Measurements from ENCODE around the gene CD3E. TPM values are rescaled to one million over a fixed set of nuclear protein-coding genes. Genes with fewer than 3 reads are reported as not detected.

The CD3E gene
- total and polyA plus RNA-seq, 9 of the 15 experiments (the other 6 are each of a cell fraction or from before 2014, with no cell fraction given), result 0.07 to 0.62 (median 0.19) TPM; not detected in 5

- TF ChIP-seq CHCHD3 (CRISPR knock-in tag; IDR thresholded peaks at IDR 0.05), result no peak
- no peak for TF ChIP-seq RBM39 (optimal IDR thresholded peaks at IDR 0.05; ENCODE audit: low read depth, low read length)
- no peak for TF ChIP-seq MXI1 (IDR thresholded peaks at IDR 0.05; ENCODE audit: low read depth, low read length)
- peak; percentile 58 for TF ChIP-seq EGR1 (conservative IDR thresholded peaks at IDR 0.05)
- peak; percentile 61 for TF ChIP-seq GABPA (tag; conservative IDR thresholded peaks at IDR 0.05; ENCODE audit: low read depth)
- peak in 1 of 2 experiments; percentile 36 for TF ChIP-seq E2F6 (IDR thresholded peaks at IDR 0.05; ENCODE audit: borderline replicate concordance in 1 of 2, extremely low read depth in 1 of 2, insufficient read depth in 1 of 2, insufficient read length in 1 of 2, low read depth in 1 of 2, low read length in 1 of 2, poor library complexity in 1 of 2, severe bottlenecking in 1 of 2)
- TF ChIP-seq FOXP1 (CRISPR knock-in tag; IDR thresholded peaks at IDR 0.05), result no peak
- no peak for TF ChIP-seq IFI16 (CRISPR knock-in tag; IDR thresholded peaks at IDR 0.05)
- TF ChIP-seq TRIM24 (IDR thresholded peaks at IDR 0.05), result peak; percentile 40 to 62; a peak in 1 of 4 replicates
- TF ChIP-seq PRPF4 (IDR thresholded peaks at IDR 0.05; ENCODE audit: insufficient read depth, low read depth, low read length, poor library complexity, severe bottlenecking), result no peak
- peak; percentile 93 for TF ChIP-seq JUND (IDR thresholded peaks at IDR 0.05; ENCODE audit: borderline replicate concordance, low read depth, low read length)
- TF ChIP-seq JUND (tag; IDR thresholded peaks at IDR 0.05; ENCODE audit: borderline replicate concordance, low read depth, low read length), result peak; percentile 83; the same call in 1 of the 3 replicates
- TF ChIP-seq TAL1 (IDR thresholded peaks at IDR 0.05), result no peak
- TF ChIP-seq ZC3H8 (IDR thresholded peaks at IDR 0.05), result no peak
- no peak for TF ChIP-seq HNRNPH1 (optimal IDR thresholded peaks at IDR 0.05; ENCODE audit: low read depth, low read length)
- TF ChIP-seq HOXB6 (CRISPR knock-in tag; IDR thresholded peaks at IDR 0.05; ENCODE audit: borderline replicate concordance), result no peak
- no peak for TF ChIP-seq ZNF77 (CRISPR knock-in tag; IDR thresholded peaks at IDR 0.05)
- peak; percentile 43; the same call in 1 of the 2 replicates for TF ChIP-seq HBP1 (CRISPR knock-in tag; IDR thresholded peaks at IDR 0.05)
- TF ChIP-seq OTX1 (CRISPR knock-in tag; IDR thresholded peaks at IDR 0.05), result no peak
- TF ChIP-seq ETV6 (IDR thresholded peaks at IDR 0.05; ENCODE audit: borderline replicate concordance in 1 of 2, low read depth in 2 of 2, low read length in 1 of 2), result 0 out of 4 replicates have a peak, but pooled peaks of 1 of the 2 experiments have one; percentile 45
- no peak for TF ChIP-seq ETV6 (CRISPR knock-in tag; IDR thresholded peaks at IDR 0.05; ENCODE audit: borderline replicate concordance)
- no peak for TF ChIP-seq MYNN (IDR thresholded peaks at IDR 0.05)
- no peak for TF ChIP-seq MYNN (CRISPR knock-in tag; IDR thresholded peaks at IDR 0.05)
- no peak for TF ChIP-seq NFXL1 (CRISPR knock-in tag; IDR thresholded peaks at IDR 0.05)
- TF ChIP-seq ZNF277 (CRISPR knock-in tag; IDR thresholded peaks at IDR 0.05; ENCODE audit: borderline replicate concordance), result no peak
- TF ChIP-seq ZNF561 (CRISPR knock-in tag; conservative IDR thresholded peaks at IDR 0.05), result no peak
- no peak for TF ChIP-seq MTF1 (CRISPR knock-in tag; IDR thresholded peaks at IDR 0.05; ENCODE audit: borderline replicate concordance)
These were observed 38.1 kb downstream of the CD3E start, which contains the start of gene CD3D (continued) for GRCh38 chr11:118342503-118343161.

Data from K562 (cell line).